Activated CD4-positive, CD25-positive, alpha-beta regulatory T cell treated with anti-CD3 and anti-CD28 coated beads, Interleukin-2, amount 50 U/mL, for 16 hours (primary cell): ENCODE data around the gene HOXD4.

ENCODE experiments used
- DNase-seq: peaks from one replicate; pipeline ENCODE4 v3.0.0-alpha.2; 2020; ENCODE audit warnings: low read depth, low spot score

Gene HOXD4

DNA sequence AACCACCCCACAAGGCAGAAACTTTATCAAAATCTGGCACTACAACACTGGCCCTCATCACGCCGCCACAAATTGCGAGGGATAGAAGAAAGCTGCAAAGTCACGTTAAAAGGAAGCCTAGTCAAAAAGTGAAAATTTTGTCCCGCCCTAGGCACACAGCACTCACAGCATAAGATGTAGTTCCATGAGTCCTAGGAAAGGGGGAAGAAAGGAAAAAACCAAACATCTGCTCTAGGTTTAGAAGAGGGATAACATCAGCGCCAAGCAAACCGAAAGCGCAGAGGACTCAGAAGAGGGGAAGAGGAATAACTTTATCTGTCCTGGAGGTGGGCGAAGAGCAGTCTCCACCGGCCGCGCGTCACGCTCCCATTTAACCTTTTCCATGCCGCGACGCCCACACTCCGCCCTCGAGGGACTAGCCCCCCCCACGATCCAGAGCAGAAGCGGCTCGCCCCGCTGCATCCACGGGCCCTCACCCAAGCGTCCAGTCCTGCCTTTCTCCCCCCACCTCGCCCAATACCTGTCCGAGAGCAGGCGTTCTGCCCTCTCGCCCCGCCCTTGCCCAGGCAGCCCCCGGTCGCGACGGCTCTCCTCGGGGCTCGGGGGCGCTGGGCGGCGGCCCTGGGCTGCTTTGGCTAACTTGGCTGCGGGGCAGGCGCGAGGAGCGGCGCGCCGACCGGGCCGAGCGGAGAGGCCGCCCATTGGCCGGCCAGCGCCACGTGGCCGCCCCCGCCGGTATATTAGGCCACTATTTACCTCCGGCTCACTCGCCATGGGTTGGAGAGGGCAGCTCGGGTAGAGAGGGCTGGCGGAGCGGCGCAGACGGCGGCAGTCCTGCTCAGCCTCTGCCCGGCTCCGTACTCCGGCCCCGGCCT lies 36.8 kb downstream of the HOXD4 start, which contains the start of gene HOXD1:
HOXD1 (plus strand) TSS at position 770 of the 875 bp plus-strand sequence. CDS start 134 bp downstream, outside the sequence.
- no peak for DNase-seq

DNA sequence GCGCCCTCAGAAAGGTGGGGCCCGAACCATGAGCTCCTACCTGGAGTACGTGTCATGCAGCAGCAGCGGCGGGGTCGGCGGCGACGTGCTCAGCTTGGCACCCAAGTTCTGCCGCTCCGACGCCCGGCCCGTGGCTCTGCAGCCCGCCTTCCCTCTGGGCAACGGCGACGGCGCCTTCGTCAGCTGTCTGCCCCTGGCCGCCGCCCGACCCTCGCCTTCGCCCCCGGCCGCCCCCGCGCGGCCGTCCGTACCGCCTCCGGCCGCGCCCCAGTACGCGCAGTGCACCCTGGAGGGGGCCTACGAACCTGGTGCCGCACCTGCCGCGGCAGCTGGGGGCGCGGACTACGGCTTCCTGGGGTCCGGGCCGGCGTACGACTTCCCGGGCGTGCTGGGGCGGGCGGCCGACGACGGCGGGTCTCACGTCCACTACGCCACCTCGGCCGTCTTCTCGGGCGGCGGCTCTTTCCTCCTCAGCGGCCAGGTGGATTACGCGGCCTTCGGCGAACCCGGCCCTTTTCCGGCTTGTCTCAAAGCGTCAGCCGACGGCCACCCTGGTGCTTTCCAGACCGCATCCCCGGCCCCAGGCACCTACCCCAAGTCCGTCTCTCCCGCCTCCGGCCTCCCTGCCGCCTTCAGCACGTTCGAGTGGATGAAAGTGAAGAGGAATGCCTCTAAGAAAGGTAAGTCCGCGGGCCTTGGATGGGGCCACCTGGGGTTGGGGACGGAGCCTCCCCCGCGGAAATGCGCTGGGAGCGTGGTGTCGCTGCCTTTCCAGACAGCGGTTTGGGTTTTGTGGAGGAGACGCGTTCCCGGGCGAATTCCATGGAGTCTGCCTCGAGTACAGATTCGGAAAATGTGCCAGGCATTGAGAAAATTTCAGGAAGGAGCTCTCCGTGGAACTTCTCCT lies 37.7 kb downstream of the HOXD4 start:
- DNase-seq: no peak

DNA sequence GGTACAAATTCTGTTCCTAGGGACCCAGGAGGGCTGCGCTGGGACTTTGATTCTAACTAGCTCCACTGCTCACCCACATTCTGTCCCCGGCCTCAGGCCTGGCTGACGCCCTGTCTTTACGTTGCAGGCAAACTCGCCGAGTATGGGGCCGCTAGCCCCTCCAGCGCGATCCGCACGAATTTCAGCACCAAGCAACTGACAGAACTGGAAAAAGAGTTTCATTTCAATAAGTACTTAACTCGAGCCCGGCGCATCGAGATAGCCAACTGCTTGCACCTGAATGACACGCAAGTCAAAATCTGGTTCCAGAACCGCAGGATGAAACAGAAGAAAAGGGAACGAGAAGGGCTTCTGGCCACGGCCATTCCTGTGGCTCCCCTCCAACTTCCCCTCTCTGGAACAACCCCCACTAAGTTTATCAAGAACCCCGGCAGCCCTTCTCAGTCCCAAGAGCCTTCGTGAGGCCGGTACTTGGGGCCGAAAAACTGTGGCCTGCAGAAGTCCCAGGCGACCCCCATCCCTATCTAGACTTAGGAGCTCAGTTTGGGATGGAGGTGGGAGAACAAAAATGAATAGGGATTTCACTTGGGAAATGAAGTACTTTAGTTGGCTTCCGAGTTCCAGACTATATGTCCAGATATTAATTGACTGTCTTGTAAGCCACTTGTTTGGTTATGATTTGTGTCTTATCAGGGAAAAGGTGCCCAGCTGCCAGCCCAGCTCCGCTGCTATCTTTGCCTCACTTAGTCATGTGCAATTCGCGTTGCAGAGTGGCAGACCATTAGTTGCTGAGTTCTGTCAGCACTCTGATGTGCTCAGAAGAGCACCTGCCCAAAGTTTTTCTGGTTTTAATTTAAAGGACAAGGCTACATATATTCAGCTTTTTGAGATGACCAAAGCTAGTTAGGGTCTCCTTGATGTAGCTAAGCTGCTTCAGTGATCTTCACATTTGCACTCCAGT lies 38.6 kb downstream of the HOXD4 start:
- DNase-seq: no peak

DNA sequence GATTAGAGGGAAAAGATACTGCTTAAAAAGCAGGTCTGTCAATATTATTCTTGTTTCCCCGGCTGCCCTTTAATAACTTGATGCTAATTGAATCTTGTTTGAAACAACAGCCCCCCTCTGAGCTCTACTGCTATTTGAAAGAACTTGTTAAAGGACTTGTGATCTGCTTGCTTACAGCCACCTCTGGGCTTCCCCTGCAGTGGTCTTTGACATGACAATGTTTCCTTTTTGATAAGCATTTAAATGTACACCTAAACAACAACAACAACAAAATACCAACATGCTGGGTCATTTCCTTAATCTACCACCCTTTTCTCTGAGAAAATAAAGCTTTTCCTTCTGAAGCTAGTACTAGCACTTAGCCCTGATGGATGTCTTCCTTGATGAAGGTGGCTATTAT lies 41.0 kb downstream of the HOXD4 start:
- DNase-seq: no peak

DNA sequence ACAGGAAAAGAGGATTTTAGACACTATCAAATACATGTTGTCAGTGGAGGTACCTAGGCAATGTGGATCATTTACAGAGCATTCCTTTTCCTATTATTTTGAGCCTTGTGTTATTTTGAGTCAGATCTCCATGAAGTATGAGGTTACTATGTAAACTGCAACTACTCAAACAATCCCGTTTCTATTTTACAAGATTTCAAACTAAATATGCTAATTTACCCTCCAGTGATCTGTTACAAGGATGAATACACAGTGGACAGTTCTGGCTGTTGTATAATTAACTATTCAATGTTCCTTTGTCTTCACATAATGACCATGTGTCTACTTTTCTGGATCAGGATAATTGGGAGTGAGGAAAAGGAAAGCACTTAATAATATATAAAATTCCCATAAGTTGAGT lies 41.7 kb downstream of the HOXD4 start:
- no peak for DNase-seq

DNA sequence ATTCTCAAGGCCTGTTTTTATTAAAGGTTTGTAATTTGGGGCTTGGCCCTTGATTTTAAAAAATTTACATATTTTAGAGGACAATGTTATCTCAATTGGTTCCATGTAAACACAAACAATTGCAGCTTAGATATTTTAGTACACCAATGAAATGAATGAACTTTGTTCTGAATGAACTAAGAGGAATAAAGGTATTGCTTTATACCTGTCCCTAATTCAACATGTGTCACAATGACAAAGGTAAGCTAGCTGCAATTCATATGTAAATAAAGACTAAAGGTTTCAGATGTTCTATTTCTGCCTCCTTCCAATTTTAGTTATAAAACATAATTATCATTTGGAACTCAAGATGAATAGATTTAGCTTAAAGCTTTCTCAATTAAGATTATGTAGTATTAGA lies 48.6 kb downstream of the HOXD4 start:
- DNase-seq: no peak

DNA sequence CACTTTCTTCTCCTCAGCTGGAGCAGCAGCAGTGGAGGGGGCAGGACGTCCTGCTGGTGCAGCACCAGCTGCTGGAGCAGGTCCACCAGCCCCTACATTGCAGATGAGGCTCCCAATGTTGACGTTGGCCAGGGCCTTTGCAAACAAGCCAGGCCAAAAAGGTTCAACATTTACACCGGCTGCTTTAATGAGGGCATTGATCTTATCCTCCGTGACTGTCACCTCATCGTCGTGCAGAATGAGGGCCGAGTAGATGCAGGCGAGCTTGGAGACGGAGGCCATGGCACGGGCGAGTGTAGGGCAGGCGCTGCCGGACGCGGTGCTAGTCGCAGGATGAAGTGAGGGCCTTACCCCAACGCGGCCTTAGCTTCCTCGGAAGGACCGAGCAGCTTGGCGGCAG lies 49.6 kb downstream of the HOXD4 start:
- no peak for DNase-seq

DNA sequence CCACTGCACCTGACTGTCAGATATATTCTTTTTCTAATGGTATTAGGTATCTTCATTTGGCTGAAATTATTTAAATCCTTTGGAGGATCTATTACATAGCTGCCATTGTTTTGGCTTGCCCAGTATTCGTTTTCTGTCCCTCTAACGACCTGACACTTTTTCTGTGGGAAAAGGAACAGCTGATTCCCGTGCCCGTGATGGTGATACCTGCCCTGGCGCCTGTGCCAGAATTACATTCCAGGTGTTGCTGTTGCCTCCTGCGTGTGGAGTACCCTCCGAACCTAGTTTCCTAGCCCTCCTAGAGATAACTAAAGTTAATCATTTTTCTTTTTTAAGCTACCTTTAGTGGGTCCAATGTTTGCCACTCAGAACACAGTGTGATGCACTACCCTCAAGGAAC lies 51.1 kb downstream of the HOXD4 start:
- DNase-seq: no peak
